Measurements from ENCODE around the gene CCDC91. TPM values are rescaled to one million over a fixed set of nuclear protein-coding genes. Genes with fewer than 3 reads are reported as not detected.
"Not testable (repeated sequence)": the region's sequence is repeated elsewhere in the genome, so short reads cannot be mapped to it uniquely, and the experiment has no call there.

The CCDC91 gene
- total RNA-seq, 4 donors from 2014 or later: 7.2 to 37.6 (median 22.7) TPM

DNA sequence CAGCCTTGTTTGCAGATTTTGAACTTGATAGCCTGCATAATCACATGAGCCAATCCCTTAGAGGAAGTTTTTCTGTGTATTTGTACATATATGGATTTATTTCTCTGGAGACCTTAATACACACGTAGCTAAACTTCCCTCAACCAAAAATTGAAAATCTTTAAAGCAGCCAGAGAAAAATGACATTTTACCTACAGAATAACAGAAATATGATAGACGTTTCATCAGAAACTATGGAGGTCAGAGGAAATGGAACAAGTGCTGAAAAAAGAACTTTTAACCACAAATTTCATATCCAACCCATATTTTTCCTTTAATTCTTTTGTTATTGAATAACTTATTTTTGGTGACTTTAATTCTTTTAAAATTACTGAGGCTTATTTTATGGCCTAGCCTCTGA, 177.7 kb downstream of the CCDC91 start:
- peaks cover 0 to 46% (median 23%) of the 10 kb centered on the region in 3 donors for H3K9me3 ChIP-seq
- intact Hi-C loops (cut with DNase I): no loop called here
- no peaks in the 10 kb centered on the region for H3K27me3 ChIP-seq
- H3K4me1 ChIP-seq: no peaks in the 10 kb centered on the region
- DNase-seq: no peak
- 90 to 96% methylated on average over 2 of the region's 2 CpGs for WGBS, 2 donors
- H3K4me3 ChIP-seq: no peak overlapping the region
- TF ChIP-seq, protein P1, sequence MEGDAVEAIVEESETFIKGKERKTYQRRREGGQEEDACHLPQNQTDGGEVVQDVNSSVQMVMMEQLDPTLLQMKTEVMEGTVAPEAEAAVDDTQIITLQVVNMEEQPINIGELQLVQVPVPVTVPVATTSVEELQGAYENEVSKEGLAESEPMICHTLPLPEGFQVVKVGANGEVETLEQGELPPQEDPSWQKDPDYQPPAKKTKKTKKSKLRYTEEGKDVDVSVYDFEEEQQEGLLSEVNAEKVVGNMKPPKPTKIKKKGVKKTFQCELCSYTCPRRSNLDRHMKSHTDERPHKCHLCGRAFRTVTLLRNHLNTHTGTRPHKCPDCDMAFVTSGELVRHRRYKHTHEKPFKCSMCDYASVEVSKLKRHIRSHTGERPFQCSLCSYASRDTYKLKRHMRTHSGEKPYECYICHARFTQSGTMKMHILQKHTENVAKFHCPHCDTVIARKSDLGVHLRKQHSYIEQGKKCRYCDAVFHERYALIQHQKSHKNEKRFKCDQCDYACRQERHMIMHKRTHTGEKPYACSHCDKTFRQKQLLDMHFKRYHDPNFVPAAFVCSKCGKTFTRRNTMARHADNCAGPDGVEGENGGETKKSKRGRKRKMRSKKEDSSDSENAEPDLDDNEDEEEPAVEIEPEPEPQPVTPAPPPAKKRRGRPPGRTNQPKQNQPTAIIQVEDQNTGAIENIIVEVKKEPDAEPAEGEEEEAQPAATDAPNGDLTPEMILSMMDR (IDR thresholded peaks at IDR 0.05): no peak
- no peak overlapping the region for H3K27ac ChIP-seq
- peaks cover 0 to 48% (median 0%) of the 10 kb centered on the region in 3 donors for H3K36me3 ChIP-seq

DNA sequence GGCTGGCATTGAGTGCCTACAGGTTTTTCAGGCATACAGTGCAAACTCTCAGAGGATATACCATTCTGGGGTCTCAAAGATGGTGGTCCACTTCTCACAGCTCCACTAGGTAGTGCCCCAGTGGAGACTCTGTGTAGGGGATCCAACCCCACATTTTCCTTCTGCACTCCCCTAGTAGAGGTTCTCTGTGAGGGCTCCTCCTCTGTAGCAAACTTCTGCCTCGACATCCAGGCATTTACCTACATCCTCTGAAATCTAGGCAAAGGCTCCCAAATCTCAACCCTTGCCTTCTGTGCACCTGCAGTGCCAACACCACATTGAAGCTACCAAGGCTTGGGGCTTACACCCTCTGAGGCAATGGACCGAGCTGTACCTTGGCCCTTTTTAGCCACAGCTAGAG, 179.2 kb downstream of the CCDC91 start:
- 95 to 100% methylated on average over 2 of the region's 2 CpGs for WGBS, 2 donors
- peaks cover 0 to 46% (median 23%) of the 10 kb centered on the region in 3 donors for H3K9me3 ChIP-seq
- H3K27ac ChIP-seq: no peak overlapping the region
- H3K4me3 ChIP-seq: no peak overlapping the region
- intact Hi-C loops (cut with DNase I): no loop called here
- peaks cover 0 to 48% (median 0%) of the 10 kb centered on the region in 3 donors for H3K36me3 ChIP-seq
- no peaks in the 10 kb centered on the region for H3K27me3 ChIP-seq
- TF ChIP-seq, protein P1 (IDR thresholded peaks at IDR 0.05): no peak
- TF ChIP-seq POLR2A (IDR thresholded peaks at IDR 0.05): no peak
- DNase-seq: no peak
- H3K4me1 ChIP-seq: no peaks in the 10 kb centered on the region

DNA sequence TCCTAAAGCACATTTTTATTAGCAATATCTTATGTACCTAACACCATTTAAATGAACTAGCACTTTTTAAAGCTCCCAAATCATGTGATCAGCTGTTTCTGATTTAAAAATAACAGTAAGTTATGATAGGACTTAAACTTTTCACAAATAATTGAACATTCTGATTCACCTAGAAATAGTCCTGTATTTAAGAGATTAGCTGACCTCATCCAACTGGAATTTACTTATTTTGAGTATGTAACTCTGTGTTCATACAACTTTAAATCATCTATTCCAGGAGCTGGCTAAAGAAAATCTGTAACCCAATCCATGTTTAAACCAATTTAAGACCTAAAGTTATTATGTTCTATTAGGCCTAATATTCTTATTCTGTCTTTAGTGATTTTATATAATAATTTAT, 184.3 kb downstream of the CCDC91 start:
- TF ChIP-seq, protein P1 (IDR thresholded peaks at IDR 0.05): no peak
- no peak for TF ChIP-seq POLR2A (IDR thresholded peaks at IDR 0.05)
- Histone ChIP-seq H3K27ac (no peak overlapping the region), H3K9me3 (peaks cover 0 to 28% (median 5%) of the 10 kb centered on the region in 3 donors), H3K4me3 (no peak overlapping the region), H3K36me3 (peaks cover 0 to 22% (median 0%) of the 10 kb centered on the region in 3 donors), H3K27me3 (no peaks in the 10 kb centered on the region), H3K4me1 (no peaks in the 10 kb centered on the region)
- intact Hi-C loops (cut with DNase I): no loop called here
- DNase-seq: no peak

DNA sequence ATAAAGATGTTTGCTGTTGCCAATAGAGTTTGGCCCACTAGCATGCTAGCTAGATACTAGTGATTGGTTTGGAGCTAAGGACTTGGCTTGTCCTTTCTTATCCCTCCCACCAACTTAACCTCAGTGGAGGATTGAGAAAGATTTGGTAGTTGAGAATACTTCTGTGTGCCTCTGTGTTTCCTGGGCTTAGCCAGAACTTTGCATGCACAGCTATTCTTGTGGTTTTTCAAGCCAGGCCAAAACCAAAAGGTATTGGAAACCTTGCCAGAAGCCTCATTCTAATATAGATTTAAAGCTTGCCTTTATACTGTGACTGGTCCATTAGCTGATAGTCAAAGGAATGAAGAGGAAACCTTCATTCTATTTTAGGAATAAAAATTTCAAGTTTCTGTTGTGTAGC, 188.5 kb downstream of the CCDC91 start:
- Histone ChIP-seq H3K9me3 (no peaks in the 10 kb centered on the region), H3K27me3 (no peaks in the 10 kb centered on the region), H3K4me1 (no peaks in the 10 kb centered on the region), H3K27ac (no peak overlapping the region), H3K36me3 (no peaks in the 10 kb centered on the region), H3K4me3 (no peak overlapping the region)
- no peak for DNase-seq
- intact Hi-C loops (cut with DNase I): no loop called here
- TF ChIP-seq, protein P1 (IDR thresholded peaks at IDR 0.05): no peak
- no peak for TF ChIP-seq POLR2A (IDR thresholded peaks at IDR 0.05)

DNA sequence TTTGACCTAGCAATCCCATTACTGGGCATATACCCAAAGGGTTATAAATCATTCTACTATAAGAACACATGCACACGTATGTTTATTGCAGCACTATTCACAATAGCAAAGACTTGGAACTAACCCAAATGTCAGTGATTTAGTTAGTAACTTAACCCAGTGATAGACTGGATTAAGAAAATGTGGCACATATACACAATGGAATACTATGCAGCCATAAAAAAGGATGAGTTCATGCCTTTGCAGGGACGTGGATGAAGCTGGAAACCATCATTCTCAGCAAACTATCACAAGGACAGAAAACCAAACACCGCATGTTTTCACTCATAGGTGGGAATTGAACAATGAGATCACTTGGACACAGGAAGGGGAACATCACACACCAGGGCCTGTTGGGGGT, 189.5 kb downstream of the CCDC91 start:
- 77 to 78% methylated on average over 3 of the region's 3 CpGs for WGBS, 2 donors
- H3K27ac ChIP-seq; H3K4me3 ChIP-seq; DNase-seq; intact Hi-C loops (cut with DNase I); H3K9me3 ChIP-seq; H3K36me3 ChIP-seq; H3K4me1 ChIP-seq; H3K27me3 ChIP-seq: not testable (repeated sequence)

DNA sequence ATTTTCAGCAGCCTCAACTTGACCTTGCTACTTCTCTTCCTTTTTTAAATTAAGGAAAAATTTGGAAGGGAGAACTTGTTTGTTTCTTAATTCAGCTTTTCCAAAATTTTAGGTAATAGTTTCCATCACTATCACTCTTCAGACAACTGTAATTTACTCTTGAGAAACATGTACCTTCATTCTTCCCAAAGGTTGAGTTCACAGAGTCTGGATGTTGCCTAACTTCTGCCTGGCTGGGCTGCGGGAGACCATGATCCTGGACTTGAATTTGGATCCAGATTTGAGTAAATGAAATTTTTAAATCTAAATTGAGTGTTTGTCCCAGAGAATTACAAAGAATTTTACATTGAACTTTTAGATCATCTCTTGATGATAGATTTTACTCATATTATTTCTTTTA, 193.1 kb downstream of the CCDC91 start:
- intact Hi-C loops (cut with DNase I): no loop called here
- no peak for TF ChIP-seq POLR2A (IDR thresholded peaks at IDR 0.05)
- TF ChIP-seq, protein P1 (IDR thresholded peaks at IDR 0.05): no peak
- Histone ChIP-seq H3K27ac (no peak overlapping the region), H3K36me3 (no peaks in the 10 kb centered on the region), H3K4me3 (no peak overlapping the region), H3K9me3 (no peaks in the 10 kb centered on the region), H3K27me3 (no peaks in the 10 kb centered on the region), H3K4me1 (no peaks in the 10 kb centered on the region)
- WGBS, 2 donors: 92 to 95% methylated on average over 1 of the region's 1 CpG
- no peak for DNase-seq
